ENCODE measurements around the gene ERF.

GRCh38 chr19:42276284-42276683, 21.4 kb upstream of the ERF start:
- no peak for TF ChIP-seq CTCF (conservative IDR thresholded peaks at IDR 0.05)
- no peak for TF ChIP-seq EZH2 (IDR thresholded peaks at IDR 0.05; ENCODE audit: low read depth)

Data from PC-9 (cell line).